ENCODE measurements around the gene ZNRD2. TPM values are rescaled to one million over a fixed set of nuclear protein-coding genes. Genes with fewer than 3 reads are reported as not detected.

Gene ZNRD2
- total and polyA plus RNA-seq, 2 of the 8 experiments (the other 6 are each of a cell fraction or from before 2014, with no cell fraction given): 53.4 to 125 TPM

GRCh38 chr11:65595543-65596281, 25.4 kb downstream of the ZNRD2 start, which contains the start of gene KCNK7:
TSS of gene KCNK7 (minus strand) at chr11:65595800. CDS start at chr11:65595772, 28 bp downstream.
- POLR2A ChIA-PET (ENCODE audit: partially characterized antibody): interaction anchor here (1.0 to 6.8 kb wide), 9 partner anchors 10 to 96 kb away, joined by 3 to 41 read pairs (median 4); partner anchors contain the start of genes FAM89B, MAP3K11 and PCNX3
- Histone ChIP-seq H4K8ac (ENCODE audit: extremely low read depth, insufficient read depth, low read length) (no peak within 1 kb of the TSS), H3K79me1 (ENCODE audit: low read depth, low read length) (no peaks in the 10 kb centered on the region), H4K20me1 (replicated peaks in 1 of 2; ENCODE audit: control insufficient read depth in 1 of 2, insufficient read depth in 2 of 2, low read length in 2 of 2) (peaks cover 0 to 4% of the 10 kb centered on the region in 2 experiments), H3K4me2 (ENCODE audit: insufficient read depth in 1 of 2, low read depth in 2 of 2, low read length in 2 of 2) (no peak within 1 kb of the TSS), H2BK20ac (ENCODE audit: low read length) (no peak within 1 kb of the TSS), H2AFZ (ENCODE audit: low read length) (no peak within 1 kb of the TSS), H3K79me2 (ENCODE audit: control insufficient read depth in 1 of 2, insufficient read depth in 2 of 2, low read length in 2 of 2) (no peaks in the 10 kb centered on the region), H3K14ac (ENCODE audit: insufficient read length) (no peak within 1 kb of the TSS), H3K9ac (replicated peaks in 1 of 4; ENCODE audit: extremely low read depth in 1 of 4, low read depth in 3 of 4, low read length in 3 of 4) (no peak within 1 kb of the TSS), H2AK5ac (ENCODE audit: low read depth, low read length) (no peak within 1 kb of the TSS), H3K36me3 (ENCODE audit: control insufficient read depth in 2 of 4, insufficient read depth in 4 of 4, low read length in 3 of 4) (peaks cover 0 to 10% (median 2%) of the 10 kb centered on the region in 4 experiments; a peak in 3 of 8 replicates), H3K4me3 (ENCODE audit: extremely low read depth in 1 of 4, insufficient read depth in 2 of 4, low read depth in 3 of 4, low read length in 4 of 4) (no peak within 1 kb of the TSS), H2BK5ac (ENCODE audit: low read depth, low read length) (no peak within 1 kb of the TSS), H3K18ac (ENCODE audit: extremely low read depth, low read length) (no peak within 1 kb of the TSS), H3K27ac (ENCODE audit: low read depth, low read length) (no peak within 1 kb of the TSS), H3K4me1 (replicated peaks in 1 of 4; ENCODE audit: control insufficient read depth in 3 of 4, insufficient read depth in 4 of 4, low read length in 3 of 4) (peaks cover 3 to 10% (median 8%) of the 10 kb centered on the region in 4 experiments), H3K27me3 (replicated peaks in 1 of 4; ENCODE audit: control insufficient read depth in 3 of 4, extremely low read depth in 1 of 4, insufficient read depth in 3 of 4, low read length in 3 of 4) (peaks cover 8 to 21% (median 17%) of the 10 kb centered on the region in 4 experiments), H3K9me3 (ENCODE audit: insufficient read depth in 2 of 2, low read depth in 1 of 2, low read length in 1 of 2) (no peaks in the 10 kb centered on the region), H2BK12ac (ENCODE audit: low read depth, low read length) (no peak within 1 kb of the TSS), H3K56ac (replicated peaks; ENCODE audit: insufficient read length, low read depth, low read length) (no peak within 1 kb of the TSS), H3K4ac (replicated peaks; ENCODE audit: insufficient read length, low read depth, low read length) (no peak within 1 kb of the TSS), H2BK15ac (ENCODE audit: low read length) (no peak within 1 kb of the TSS; the same call in 1 of the 2 replicates), H2BK120ac (replicated peaks; ENCODE audit: low read depth, low read length) (no peak within 1 kb of the TSS), H3K23me2 (ENCODE audit: low read depth, low read length) (peaks cover 9% of the 10 kb centered on the region; the same call in 1 of the 2 replicates), H4K5ac (ENCODE audit: insufficient read length, low read depth, low read length) (no peak within 1 kb of the TSS), H4K91ac (replicated peaks; ENCODE audit: insufficient read length, low read length) (no peak within 1 kb of the TSS), H3K23ac (ENCODE audit: insufficient read length) (no peak within 1 kb of the TSS)
- WGBS, 2 experiments (ENCODE audit: extremely low coverage in 1 of 2, insufficient coverage in 1 of 2, insufficient read length in 1 of 2, insufficient replicate concordance in 2 of 2, low coverage in 1 of 2, low lambda C conversion rate in 2 of 2, missing lambda C conversion rate in 1 of 2): 91% methylated on average over 12 of the region's 12 CpGs; no CpG with 5 or more reads in 1 of the 2 experiments
- TF ChIP-seq NRF1 (IDR thresholded peaks at IDR 0.05; ENCODE audit: low read depth, low read length): no peak
- TF ChIP-seq EZH2 (IDR thresholded peaks at IDR 0.05; ENCODE audit: low read depth, low read length, severe bottlenecking): no peak
- no peak for TF ChIP-seq ASH2L (IDR thresholded peaks at IDR 0.05; ENCODE audit: low read length)
- TF ChIP-seq RBBP5 (IDR thresholded peaks at IDR 0.05; ENCODE audit: borderline replicate concordance, low read depth, low read length): no peak
- no peak for TF ChIP-seq CTBP2 (IDR thresholded peaks at IDR 0.05; ENCODE audit: borderline replicate concordance, insufficient read depth, insufficient read length, low read length)
- no peak for TF ChIP-seq ATF3 (IDR thresholded peaks at IDR 0.05; ENCODE audit: insufficient read depth, low read depth, low read length)
- no peak for TF ChIP-seq TBP (IDR thresholded peaks at IDR 0.05; ENCODE audit: low read depth, low read length)
- TF ChIP-seq CREB1 (IDR thresholded peaks at IDR 0.05): no peak
- no peak for TF ChIP-seq SAP30 (IDR thresholded peaks at IDR 0.05; ENCODE audit: insufficient read depth, insufficient replicate concordance, low read length)
- CTCF ChIA-PET (ENCODE audit: partially characterized antibody): interaction anchor here (0.5 to 12.3 kb wide), 12 partner anchors 9 to 314 kb away, joined by 3 to 227 read pairs (median 4); partner anchors contain the start of genes EHBP1L1, FAM89B and LTBP3
- FAIRE-seq (no peak), DNase-seq (ENCODE audit: low read depth in 1 of 2, low spot score in 2 of 2) (no peak)
